Urinary bladder (tissue), 4 donors: ENCODE measurements around the gene ASIC3. TPM values are rescaled to one million over a fixed set of nuclear protein-coding genes. Genes with fewer than 3 reads are reported as not detected.

Experiments used
- DNase-seq: peaks from one replicate; pipeline ENCODE4 v3.0.0-alpha.2; 2015; ENCODE audit errors: extremely low spot score
- H3K27ac ChIP-seq: one replicate; pipeline ENCODE4 v1.5.1; 2013; ENCODE audit warnings: low read depth, mild to moderate bottlenecking, moderate library complexity
- H3K36me3 ChIP-seq: one replicate; pipeline ENCODE4 v1.6.1; 2013; ENCODE audit warnings: mild to moderate bottlenecking, moderate library complexity; ENCODE audit not compliant: insufficient read depth
- H3K4me1 ChIP-seq: one replicate; pipeline ENCODE4 v1.6.1; 2013; ENCODE audit warnings: mild to moderate bottlenecking, moderate library complexity; ENCODE audit not compliant: insufficient read depth
- H3K4me3 ChIP-seq: one replicate; pipeline ENCODE4 v1.5.1; 2013; ENCODE audit warnings: low read depth, low read length
- WGBS: extraction: QIAGEN DNeasy Blood & Tissue Kit; methylation state at CpG from one replicate; pipeline ENCODE4 v1.1.7; 2013; 5-methylcytosine and 5-hydroxymethylcytosine counted together
- polyA plus RNA-seq: library from polyadenylated mRNA; stranded (reverse); fragments of 200-250 nt; gene quantifications from one replicate; pipeline ENCODE4 v1.2.3, GENCODE V29; 2013
- total RNA-seq: library from RNA; depleted of rRNA; stranded (reverse); fragments of >200 nt; gene quantifications from one replicate; pipeline ENCODE4 v1.2.3, GENCODE V29; 2014
- donor health status: healthy with polysubstance abuse.
- donor health status: healthy.

The ASIC3 gene
- total and polyA plus RNA-seq, 2 donors, result 1.1 to 2.0 TPM

- DNase-seq, result no peak
- no peak overlapping the region for H3K4me3 ChIP-seq
- no peaks in the 10 kb centered on the region for H3K36me3 ChIP-seq
- 22% methylated on average over 14 of the region's 14 CpGs for WGBS
- H3K27ac ChIP-seq, result no peak overlapping the region
- peaks cover 1% of the 10 kb centered on the region for H3K4me1 ChIP-seq
These were observed 1.4 kb upstream of the ASIC3 start for GRCh38 chr7:151046603-151047573.

- WGBS, result 90% methylated on average over 38 of the region's 38 CpGs
- DNase-seq, result no peak
These were observed 656 bp downstream of the ASIC3 start for GRCh38 chr7:151048911-151049463.

GRCh38 chr7:151051108-151051507, 2.8 kb downstream of the ASIC3 start:
- H3K4me3 ChIP-seq, result no peak overlapping the region
- WGBS, result 2% methylated on average over 50 of the region's 50 CpGs
- H3K4me1 ChIP-seq, result peaks cover 1% of the 10 kb centered on the region
- H3K27ac ChIP-seq, result no peak overlapping the region
- no peaks in the 10 kb centered on the region for H3K36me3 ChIP-seq
- DNase-seq, result no peak

More at GRCh38 chr7:151048911-151049463, 656 bp downstream of the ASIC3 start:
- Histone ChIP-seq H3K27ac (no peak overlapping the region), H3K4me3 (no peak overlapping the region), H3K36me3 (no peaks in the 10 kb centered on the region), H3K4me1 (peaks cover 1% of the 10 kb centered on the region)

GRCh38 chr7:151053096-151053495, 4.8 kb downstream of the ASIC3 start:
- Histone ChIP-seq H3K27ac (no peak overlapping the region), H3K36me3 (no peaks in the 10 kb centered on the region), H3K4me1 (peaks cover 1% of the 10 kb centered on the region), H3K4me3 (no peak overlapping the region)
- no peak for DNase-seq
- 70% methylated on average over 4 of the region's 4 CpGs for WGBS

GRCh38 chr7:151053751-151054150, 5.4 kb downstream of the ASIC3 start:
- no peak overlapping the region for H3K4me3 ChIP-seq
- H3K36me3 ChIP-seq, result no peaks in the 10 kb centered on the region
- DNase-seq, result no peak
- peaks cover 1% of the 10 kb centered on the region for H3K4me1 ChIP-seq
- 96% methylated on average over 8 of the region's 8 CpGs for WGBS
- H3K27ac ChIP-seq, result no peak overlapping the region

GRCh38 chr7:151056283-151056665, 7.9 kb downstream of the ASIC3 start:
- Histone ChIP-seq H3K36me3 (no peaks in the 10 kb centered on the region), H3K27ac (no peak overlapping the region), H3K4me3 (no peak overlapping the region), H3K4me1 (peaks cover under 1% of the 10 kb centered on the region)
- DNase-seq, result no peak
- WGBS, result 89% methylated on average over 6 of the region's 6 CpGs

GRCh38 chr7:151056666-151057505, 8.6 kb downstream of the ASIC3 start:
- 31% methylated on average over 29 of the region's 29 CpGs for WGBS
- Histone ChIP-seq H3K27ac (no peak overlapping the region), H3K4me1 (no peaks in the 10 kb centered on the region), H3K36me3 (no peaks in the 10 kb centered on the region), H3K4me3 (peak overlapping the region; percentile 57)
- no peak for DNase-seq

GRCh38 chr7:151057506-151057988, 9.2 kb downstream of the ASIC3 start, which contains the start of gene CDK5:
TSS of gene CDK5 (minus strand) at chr7:151057897. CDS start at chr7:151057848, 49 bp downstream.
- peak within 1 kb of the TSS; percentile 98 for H3K27ac ChIP-seq
- H3K4me3 ChIP-seq, result peak within 1 kb of the TSS; percentile 57
- H3K4me1 ChIP-seq, result no peaks in the 10 kb centered on the region
- under 1% methylated on average over 30 of the region's 30 CpGs for WGBS
- no peak for DNase-seq
- no peaks in the 10 kb centered on the region for H3K36me3 ChIP-seq

GRCh38 chr7:151057989-151058780, 9.9 kb downstream of the ASIC3 start:
- Histone ChIP-seq H3K36me3 (no peaks in the 10 kb centered on the region), H3K4me3 (peak overlapping the region; percentile 33), H3K27ac (peak overlapping the region; percentile 98), H3K4me1 (no peaks in the 10 kb centered on the region)
- DNase-seq, result peak; percentile 99
- WGBS, result under 1% methylated on average over 46 of the region's 46 CpGs

- Histone ChIP-seq H3K27ac (peak overlapping the region; percentile 98), H3K4me3 (peak overlapping the region; percentile 79), H3K36me3 (no peaks in the 10 kb centered on the region), H3K4me1 (no peaks in the 10 kb centered on the region)
- WGBS, result 7% methylated on average over 18 of the region's 18 CpGs
- no peak for DNase-seq
These were observed 10.5 kb downstream of the ASIC3 start for GRCh38 chr7:151058781-151059366.

GRCh38 chr7:151059367-151060112, 11.2 kb downstream of the ASIC3 start, which contains the start of gene SLC4A2:
TSS of gene SLC4A2 (plus strand) at chr7:151059589. CDS start at chr7:151061988, 2,399 bp downstream.
- no peak for DNase-seq
- Histone ChIP-seq H3K4me3 (peak within 1 kb of the TSS; percentile 79), H3K36me3 (peaks cover under 1% of the 10 kb centered on the region), H3K4me1 (no peaks in the 10 kb centered on the region), H3K27ac (peak within 1 kb of the TSS; percentile 98)
- under 1% methylated on average over 75 of the region's 75 CpGs for WGBS

GRCh38 chr7:151060113-151060415, 11.7 kb downstream of the ASIC3 start:
- H3K36me3 ChIP-seq, result peaks cover 5% of the 10 kb centered on the region
- DNase-seq, result no peak
- no peaks in the 10 kb centered on the region for H3K4me1 ChIP-seq
- WGBS, result 3% methylated on average over 17 of the region's 17 CpGs
- H3K4me3 ChIP-seq, result peak overlapping the region; percentile 79
- no peak overlapping the region for H3K27ac ChIP-seq
